Mesothelial cell of epicardium (in vitro differentiated cells): ENCODE measurements around the gene EEFSEC. TPM values are rescaled to one million over a fixed set of nuclear protein-coding genes. Genes with fewer than 3 reads are reported as not detected.

Experiments
- DNase-seq, 2 experiments: peaks; one replicate each; pipeline ENCODE4 v3.0.0; 2021; ENCODE audit warnings: low spot score in 2 of 2; ENCODE audit not compliant: unreplicated experiment in 2 of 2
- H3K27ac Mint-ChIP-seq: 2 replicates; pipeline ENCODE4 v1.8.0; 2021; ENCODE audit warnings: mixed read lengths
- H3K27me3 Mint-ChIP-seq: 2 replicates; pipeline ENCODE4 v1.8.0; 2021; ENCODE audit warnings: low read depth, mixed read lengths
- H3K36me3 Mint-ChIP-seq: 2 replicates; pipeline ENCODE4 v1.8.0; 2021; ENCODE audit warnings: mixed read lengths
- H3K4me1 Mint-ChIP-seq: 2 replicates; pipeline ENCODE4 v1.8.0; 2021; ENCODE audit warnings: mixed read lengths
- H3K4me3 Mint-ChIP-seq: 2 replicates; pipeline ENCODE4 v1.8.0; 2021; ENCODE audit warnings: mild to moderate bottlenecking, moderate library complexity, mixed read lengths
- H3K9me3 Mint-ChIP-seq: 2 replicates; pipeline ENCODE4 v1.8.0; 2021; ENCODE audit warnings: mixed read lengths
- total RNA-seq: library from RNA; stranded (reverse); gene quantifications from 3 replicates; pipeline ENCODE4 v1.2.1, GENCODE V29; 2021
- TF ChIP-seq, protein P1 (sequence below): fragments of 200-600 bp; sonication (generic); IDR thresholded peaks from one replicate; pipeline ENCODE4 v1.5.0; 2021; ENCODE audit warnings: antibody characterized with exemption; ENCODE audit not compliant: unreplicated experiment

The EEFSEC gene
- total RNA-seq, 1 donor from 2014 or later: 19.4 TPM

DNA sequence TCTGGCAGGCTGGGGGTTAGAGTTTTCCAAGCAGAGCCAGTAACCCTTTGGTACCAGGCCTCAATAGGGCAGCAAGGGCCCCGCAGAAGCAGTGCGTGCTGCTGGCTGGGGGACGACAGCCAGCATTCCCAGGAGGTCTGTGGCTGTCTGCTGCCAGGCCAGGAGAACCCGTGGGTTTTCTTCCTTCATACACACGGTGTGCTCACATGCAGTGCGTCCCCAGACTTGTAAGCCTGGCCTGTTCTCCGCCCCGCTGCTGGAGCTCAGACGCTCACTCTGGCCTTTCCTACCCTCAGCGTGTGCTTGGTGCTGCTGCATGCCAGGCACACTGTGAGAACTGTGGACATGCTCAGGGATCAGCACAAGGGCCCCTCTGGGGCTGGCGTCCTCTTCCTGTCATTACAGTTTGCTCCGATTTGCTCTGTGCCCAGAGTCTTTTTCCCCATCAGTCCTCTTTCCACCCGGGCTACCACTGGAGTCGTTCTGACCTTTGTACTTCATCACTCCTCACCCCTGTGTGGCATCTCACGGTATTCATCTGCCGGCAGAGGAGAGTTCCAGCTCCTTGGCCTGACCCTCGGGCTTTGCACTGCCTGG, 163.9 kb downstream of the EEFSEC start:
- peak overlapping the region; percentile 45 for H3K27ac Mint-ChIP-seq

DNA sequence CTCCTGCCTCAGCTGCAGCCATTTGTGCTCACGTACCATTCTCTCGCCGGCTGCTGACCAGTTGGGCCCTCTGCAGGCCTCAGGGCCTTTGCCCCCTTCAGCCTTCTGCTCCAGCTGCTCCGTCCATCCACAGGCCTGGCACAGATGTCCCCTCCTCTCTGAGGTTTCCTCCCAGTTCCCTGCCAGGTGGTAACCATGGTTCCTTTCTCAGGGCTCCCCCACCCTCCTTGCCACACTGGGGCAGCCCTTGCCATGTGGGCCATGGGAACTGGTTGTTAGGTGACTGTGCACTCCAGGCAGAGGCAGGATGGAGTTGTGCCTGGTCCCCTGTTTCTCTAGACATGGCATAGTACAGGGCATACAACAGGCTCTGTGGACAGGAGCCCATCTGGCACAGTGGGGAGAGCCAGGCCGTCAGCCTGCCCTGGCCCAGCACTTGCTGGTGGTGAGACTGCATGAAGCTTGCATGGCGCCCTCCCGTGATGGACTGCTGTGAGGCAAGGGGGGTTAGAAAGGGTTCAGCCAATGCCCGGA, 164.5 kb downstream of the EEFSEC start:
- Mint-ChIP-seq H3K9me3 (no peaks in the 10 kb centered on the region), H3K27me3 (no peaks in the 10 kb centered on the region), H3K4me1 (peaks cover 21% of the 10 kb centered on the region), H3K36me3 (peaks cover 5% of the 10 kb centered on the region), H3K4me3 (no peak overlapping the region), H3K27ac (peak overlapping the region; percentile 45)
- TF ChIP-seq, protein P1, sequence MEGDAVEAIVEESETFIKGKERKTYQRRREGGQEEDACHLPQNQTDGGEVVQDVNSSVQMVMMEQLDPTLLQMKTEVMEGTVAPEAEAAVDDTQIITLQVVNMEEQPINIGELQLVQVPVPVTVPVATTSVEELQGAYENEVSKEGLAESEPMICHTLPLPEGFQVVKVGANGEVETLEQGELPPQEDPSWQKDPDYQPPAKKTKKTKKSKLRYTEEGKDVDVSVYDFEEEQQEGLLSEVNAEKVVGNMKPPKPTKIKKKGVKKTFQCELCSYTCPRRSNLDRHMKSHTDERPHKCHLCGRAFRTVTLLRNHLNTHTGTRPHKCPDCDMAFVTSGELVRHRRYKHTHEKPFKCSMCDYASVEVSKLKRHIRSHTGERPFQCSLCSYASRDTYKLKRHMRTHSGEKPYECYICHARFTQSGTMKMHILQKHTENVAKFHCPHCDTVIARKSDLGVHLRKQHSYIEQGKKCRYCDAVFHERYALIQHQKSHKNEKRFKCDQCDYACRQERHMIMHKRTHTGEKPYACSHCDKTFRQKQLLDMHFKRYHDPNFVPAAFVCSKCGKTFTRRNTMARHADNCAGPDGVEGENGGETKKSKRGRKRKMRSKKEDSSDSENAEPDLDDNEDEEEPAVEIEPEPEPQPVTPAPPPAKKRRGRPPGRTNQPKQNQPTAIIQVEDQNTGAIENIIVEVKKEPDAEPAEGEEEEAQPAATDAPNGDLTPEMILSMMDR: no peak
- peak in 1 of 2 experiments; percentile 33 for DNase-seq

More for the DNA sequence above, 163.9 kb downstream of the EEFSEC start:
- Mint-ChIP-seq H3K4me1 (peaks cover 21% of the 10 kb centered on the region), H3K36me3 (peaks cover 5% of the 10 kb centered on the region), H3K27me3 (no peaks in the 10 kb centered on the region), H3K4me3 (no peak overlapping the region), H3K9me3 (no peaks in the 10 kb centered on the region)
- TF ChIP-seq, protein P1: no peak
- peak in 1 of 2 experiments; percentile 33 for DNase-seq

GRCh38 chr3:128318275-128318941, 165.1 kb downstream of the EEFSEC start:
- TF ChIP-seq, protein P1: no peak
- DNase-seq: peak in 1 of 2 experiments; percentile 31
- no peak overlapping the region for H3K4me3 Mint-ChIP-seq
- no peaks in the 10 kb centered on the region for H3K27me3 Mint-ChIP-seq
- no peaks in the 10 kb centered on the region for H3K9me3 Mint-ChIP-seq
- peaks cover 5% of the 10 kb centered on the region for H3K36me3 Mint-ChIP-seq
- peaks cover 22% of the 10 kb centered on the region for H3K4me1 Mint-ChIP-seq
- peak overlapping the region; percentile 41 for H3K27ac Mint-ChIP-seq

- Mint-ChIP-seq H3K4me3 (no peak overlapping the region), H3K27me3 (no peaks in the 10 kb centered on the region), H3K9me3 (no peaks in the 10 kb centered on the region), H3K27ac (no peak overlapping the region), H3K36me3 (peaks cover 2% of the 10 kb centered on the region), H3K4me1 (peaks cover 23% of the 10 kb centered on the region)
- TF ChIP-seq, protein P1: no peak
- DNase-seq: peak in 1 of 2 experiments; percentile 21
Observed at GRCh38 chr3:128319107-128319506, 165.8 kb downstream of the EEFSEC start.

- H3K4me3 Mint-ChIP-seq: no peak overlapping the region
Observed at GRCh38 chr3:128319741-128320141, 166.5 kb downstream of the EEFSEC start.

More at GRCh38 chr3:128319741-128320141, 166.5 kb downstream of the EEFSEC start:
- H3K27ac Mint-ChIP-seq: no peak overlapping the region
- H3K4me1 Mint-ChIP-seq: peaks cover 26% of the 10 kb centered on the region
- H3K27me3 Mint-ChIP-seq: no peaks in the 10 kb centered on the region
- H3K36me3 Mint-ChIP-seq: peaks cover 2% of the 10 kb centered on the region
- TF ChIP-seq, protein P1: no peak
- DNase-seq: peak; percentile 13 to 29
- H3K9me3 Mint-ChIP-seq: no peaks in the 10 kb centered on the region
